ENCODE results near the gene TADA2B.

The TADA2B gene

GRCh38 chr4:7044137-7044930 is 1.2 kb downstream of the TADA2B start:
- DNase-seq (ENCODE audit: insufficient read length, low spot score) = no peak
- TF ChIP-seq SPI1 (IDR thresholded peaks at IDR 0.05; ENCODE audit: low read depth, low read length) = no peak
- TF ChIP-seq PAX5 (IDR thresholded peaks at IDR 0.05; ENCODE audit: insufficient read depth, low read length, severe bottlenecking) = no peak
- TF ChIP-seq TAF1 (IDR thresholded peaks at IDR 0.05; ENCODE audit: low read depth, low read length) = no peak
- TF ChIP-seq POLR2AphosphoS5 (IDR thresholded peaks at IDR 0.05; ENCODE audit: low read depth, low read length) = no peak
- no peak for TF ChIP-seq POLR2A (IDR thresholded peaks at IDR 0.05; ENCODE audit: low read depth, low read length)
- no peak for TF ChIP-seq POU2F2 (IDR thresholded peaks at IDR 0.05; ENCODE audit: low read depth, low read length)
- FAIRE-seq = peak; percentile 31

DNA sequence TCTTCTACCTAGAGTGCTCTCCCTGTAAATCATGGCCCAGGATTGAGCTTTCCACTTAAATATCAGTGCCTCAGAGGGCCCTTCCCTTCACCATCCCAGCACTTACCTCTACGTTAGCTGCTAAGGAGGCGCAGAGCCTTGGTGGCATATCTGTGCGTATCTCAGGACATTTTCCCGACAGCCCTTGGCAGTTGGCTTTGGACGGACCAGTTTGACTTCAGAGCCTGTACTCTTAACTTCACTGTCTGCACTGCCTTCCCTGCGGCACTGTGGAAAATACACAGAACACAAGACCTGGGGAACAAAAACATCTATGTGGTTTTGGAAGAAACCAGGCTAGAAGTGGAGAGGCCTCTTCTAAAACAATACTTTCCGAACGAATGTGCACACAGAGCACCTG is 2.4 kb downstream of the TADA2B start:
- no peak for FAIRE-seq
- TF ChIP-seq TAF1 (IDR thresholded peaks at IDR 0.05; ENCODE audit: low read depth, low read length) = no peak
- TF ChIP-seq SPI1 (IDR thresholded peaks at IDR 0.05; ENCODE audit: low read depth, low read length) = no peak
- no peak for TF ChIP-seq POLR2A (IDR thresholded peaks at IDR 0.05; ENCODE audit: low read depth, low read length)
- TF ChIP-seq PAX5 (IDR thresholded peaks at IDR 0.05; ENCODE audit: insufficient read depth, low read length, severe bottlenecking) = no peak
- no peak for DNase-seq (ENCODE audit: insufficient read length, low spot score)

DNA sequence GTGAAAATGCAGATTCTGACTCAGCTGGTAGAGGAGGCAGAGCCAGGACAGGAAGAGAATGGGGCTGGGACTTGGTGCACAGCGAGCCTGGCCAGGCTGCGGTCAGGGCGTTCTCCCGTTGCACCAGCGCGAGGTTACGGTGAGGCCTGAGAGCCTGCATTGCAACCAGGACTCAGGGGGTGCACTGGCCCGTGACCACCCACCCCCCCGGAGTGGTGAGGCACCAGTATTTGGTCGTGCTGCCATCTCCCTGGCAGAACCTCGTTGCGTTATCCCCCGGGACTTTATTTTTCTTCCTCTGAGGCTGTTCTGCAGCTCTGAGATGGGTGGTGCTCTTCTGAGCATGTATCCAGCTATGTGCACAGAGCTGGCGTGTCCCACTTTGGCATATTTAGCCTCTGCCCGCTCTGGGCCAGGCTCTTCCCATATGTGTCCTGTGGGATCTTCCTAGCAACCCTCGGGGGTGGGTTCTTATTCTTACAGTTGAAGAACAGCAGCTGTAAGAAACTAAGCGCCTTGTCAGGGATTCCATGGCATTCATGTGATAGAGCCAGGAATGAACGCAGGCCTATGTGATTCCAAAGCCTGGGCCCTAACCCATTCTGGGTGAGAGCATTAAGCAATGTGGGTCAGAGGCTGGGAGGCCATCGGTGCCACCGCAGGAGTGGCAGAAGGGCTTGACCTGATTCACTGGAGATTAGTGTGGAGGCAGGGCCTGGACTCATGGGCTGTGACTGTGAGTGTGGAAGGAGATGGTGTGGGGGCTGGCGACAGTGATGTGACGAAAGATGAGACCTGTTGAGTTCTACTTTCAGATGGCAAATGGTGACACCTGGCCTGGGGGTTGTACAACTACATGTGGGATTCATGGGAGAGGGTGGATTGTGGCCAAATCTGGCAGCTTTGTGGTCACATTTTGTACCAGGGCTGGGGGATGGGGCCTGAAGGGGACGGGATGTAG is 3.1 kb downstream of the TADA2B start:
- FAIRE-seq = peak; percentile 88
- TF ChIP-seq POLR2A (IDR thresholded peaks at IDR 0.05; ENCODE audit: low read depth, low read length) (no peak), PAX5 (IDR thresholded peaks at IDR 0.05; ENCODE audit: insufficient read depth, low read length, severe bottlenecking) (peak; percentile 88)

DNA sequence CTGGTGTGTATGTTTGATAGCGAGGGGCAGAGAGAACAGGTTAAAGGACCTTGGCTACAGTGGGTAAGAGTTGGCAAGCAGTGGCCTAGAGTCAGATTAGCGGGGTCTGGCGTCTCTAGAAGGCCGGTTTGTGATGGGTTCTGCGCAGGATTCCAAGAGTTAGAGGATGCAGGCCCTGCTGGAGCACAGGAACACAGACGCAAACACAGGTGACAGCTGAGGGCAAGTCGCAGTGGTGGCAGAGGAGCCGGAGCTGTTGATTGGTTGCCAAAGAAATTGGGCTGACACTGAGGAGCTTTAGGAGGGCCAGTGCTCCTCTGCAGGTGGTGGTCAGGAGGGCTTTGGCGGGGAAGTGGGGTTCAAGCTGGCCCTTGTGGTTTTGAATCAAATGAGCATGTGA is 3.8 kb downstream of the TADA2B start:
- TF ChIP-seq POLR2AphosphoS5 (IDR thresholded peaks at IDR 0.05; ENCODE audit: low read depth, low read length) (no peak), PAX5 (IDR thresholded peaks at IDR 0.05; ENCODE audit: insufficient read depth, low read length, severe bottlenecking) (no peak), POU2F2 (IDR thresholded peaks at IDR 0.05; ENCODE audit: low read depth, low read length) (no peak), POLR2A (IDR thresholded peaks at IDR 0.05; ENCODE audit: low read depth, low read length) (no peak), TAF1 (IDR thresholded peaks at IDR 0.05; ENCODE audit: low read depth, low read length) (no peak), SPI1 (IDR thresholded peaks at IDR 0.05; ENCODE audit: low read depth, low read length) (no peak)
- FAIRE-seq (no peak), DNase-seq (ENCODE audit: insufficient read length, low spot score) (no peak)

More for the DNA sequence above, 3.1 kb downstream of the TADA2B start:
- peak; percentile 55 for DNase-seq (ENCODE audit: insufficient read length, low spot score)

- DNase-seq (ENCODE audit: insufficient read length, low spot score) (no peak), FAIRE-seq (no peak)
- TF ChIP-seq POLR2AphosphoS5 (IDR thresholded peaks at IDR 0.05; ENCODE audit: low read depth, low read length) (no peak), SPI1 (IDR thresholded peaks at IDR 0.05; ENCODE audit: low read depth, low read length) (no peak), TAF1 (IDR thresholded peaks at IDR 0.05; ENCODE audit: low read depth, low read length) (no peak), PAX5 (IDR thresholded peaks at IDR 0.05; ENCODE audit: insufficient read depth, low read length, severe bottlenecking) (no peak), POU2F2 (IDR thresholded peaks at IDR 0.05; ENCODE audit: low read depth, low read length) (no peak), POLR2A (IDR thresholded peaks at IDR 0.05; ENCODE audit: low read depth, low read length) (no peak)
Measured at GRCh38 chr4:7048642-7049041, 5.5 kb downstream of the TADA2B start.

GRCh38 chr4:7049295-7049694 is 6.1 kb downstream of the TADA2B start:
- DNase-seq (ENCODE audit: insufficient read length, low spot score) (no peak), FAIRE-seq (no peak)
- TF ChIP-seq SPI1 (IDR thresholded peaks at IDR 0.05; ENCODE audit: low read depth, low read length) (no peak), TAF1 (IDR thresholded peaks at IDR 0.05; ENCODE audit: low read depth, low read length) (no peak), POLR2A (IDR thresholded peaks at IDR 0.05; ENCODE audit: low read depth, low read length) (no peak), POU2F2 (IDR thresholded peaks at IDR 0.05; ENCODE audit: low read depth, low read length) (no peak), POLR2AphosphoS5 (IDR thresholded peaks at IDR 0.05; ENCODE audit: low read depth, low read length) (no peak), PAX5 (IDR thresholded peaks at IDR 0.05; ENCODE audit: insufficient read depth, low read length, severe bottlenecking) (no peak)

- DNase-seq (ENCODE audit: insufficient read length, low spot score) (no peak), FAIRE-seq (no peak)
- no peak for TF ChIP-seq POU2F2 (IDR thresholded peaks at IDR 0.05; ENCODE audit: low read depth, low read length)
- no peak for TF ChIP-seq PAX5 (IDR thresholded peaks at IDR 0.05; ENCODE audit: insufficient read depth, low read length, severe bottlenecking)
- TF ChIP-seq POLR2AphosphoS5 (IDR thresholded peaks at IDR 0.05; ENCODE audit: low read depth, low read length) = no peak
- no peak for TF ChIP-seq SPI1 (IDR thresholded peaks at IDR 0.05; ENCODE audit: low read depth, low read length)
Measured at GRCh38 chr4:7049739-7050138, 6.6 kb downstream of the TADA2B start.

DNA sequence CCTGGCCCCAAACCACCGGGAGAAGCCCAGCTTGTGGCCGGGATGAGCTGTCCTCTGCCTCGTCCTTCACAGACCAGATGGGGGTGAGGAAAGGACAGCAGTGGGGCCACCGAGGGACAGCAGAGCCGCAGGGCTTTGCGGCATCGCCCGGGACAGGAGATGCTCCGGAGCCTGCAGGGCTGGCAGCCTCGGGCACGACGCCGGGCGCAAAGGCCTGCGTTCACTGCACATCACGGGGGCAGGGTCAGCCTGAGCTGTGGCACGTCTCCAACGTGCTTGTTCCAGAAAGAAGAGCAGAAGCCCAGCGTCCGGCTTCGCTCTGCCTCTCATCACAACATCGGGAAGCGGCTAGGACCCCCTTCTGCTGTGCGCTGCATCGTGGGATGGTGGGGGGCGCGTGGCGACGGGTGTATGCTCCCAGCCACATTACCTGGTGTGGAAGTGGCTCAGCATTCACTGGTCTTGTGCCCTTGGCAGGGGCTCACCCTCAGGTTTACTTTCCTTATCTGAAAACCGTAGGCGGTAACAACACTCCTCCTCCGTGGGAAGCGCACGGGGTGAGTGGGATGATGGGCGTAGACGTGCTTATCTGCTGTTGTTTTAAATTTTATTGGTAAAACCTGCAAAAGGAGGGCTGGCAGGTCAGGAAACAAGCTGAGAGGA is 7.4 kb downstream of the TADA2B start:
- TF ChIP-seq SPI1 (IDR thresholded peaks at IDR 0.05; ENCODE audit: low read depth, low read length) (no peak), PAX5 (IDR thresholded peaks at IDR 0.05; ENCODE audit: insufficient read depth, low read length, severe bottlenecking) (no peak), POLR2A (IDR thresholded peaks at IDR 0.05; ENCODE audit: low read depth, low read length) (no peak), TAF1 (IDR thresholded peaks at IDR 0.05; ENCODE audit: low read depth, low read length) (no peak), POLR2AphosphoS5 (IDR thresholded peaks at IDR 0.05; ENCODE audit: low read depth, low read length) (no peak), POU2F2 (IDR thresholded peaks at IDR 0.05; ENCODE audit: low read depth, low read length) (no peak)
- DNase-seq (ENCODE audit: insufficient read length, low spot score) = no peak
- FAIRE-seq = no peak

DNA sequence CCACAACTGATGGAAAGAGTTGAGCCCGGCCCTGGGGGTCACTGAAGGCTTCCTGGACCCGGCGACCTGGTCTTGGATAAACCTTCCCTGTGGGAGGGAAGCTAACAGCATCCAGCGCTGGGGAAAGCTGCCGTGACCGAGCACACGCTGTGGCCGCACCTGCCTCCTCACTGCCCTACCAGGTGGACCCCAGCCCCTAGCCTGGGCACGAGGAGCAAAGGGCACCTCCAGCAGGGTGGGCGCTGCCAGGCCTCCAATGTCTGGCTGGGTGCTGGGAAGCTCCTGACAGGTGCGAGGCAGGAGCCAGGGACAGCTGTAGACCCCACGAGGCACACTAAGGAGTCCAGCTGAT is 7.9 kb downstream of the TADA2B start:
- FAIRE-seq (no peak), DNase-seq (ENCODE audit: insufficient read length, low spot score) (no peak)
- TF ChIP-seq POLR2AphosphoS5 (IDR thresholded peaks at IDR 0.05; ENCODE audit: low read depth, low read length) = no peak
- TF ChIP-seq PAX5 (IDR thresholded peaks at IDR 0.05; ENCODE audit: insufficient read depth, low read length, severe bottlenecking) = no peak
